GM18526 (cell line): Measurements from ENCODE around the gene ZNF296.

Experiments used
- POLR2A ChIP-seq: IDR thresholded peaks from 3 replicates; pipeline ENCODE4 v1.6.1; 2011; ENCODE audit not compliant: insufficient read length; ENCODE audit errors: extremely low read depth

Gene ZNF296

DNA sequence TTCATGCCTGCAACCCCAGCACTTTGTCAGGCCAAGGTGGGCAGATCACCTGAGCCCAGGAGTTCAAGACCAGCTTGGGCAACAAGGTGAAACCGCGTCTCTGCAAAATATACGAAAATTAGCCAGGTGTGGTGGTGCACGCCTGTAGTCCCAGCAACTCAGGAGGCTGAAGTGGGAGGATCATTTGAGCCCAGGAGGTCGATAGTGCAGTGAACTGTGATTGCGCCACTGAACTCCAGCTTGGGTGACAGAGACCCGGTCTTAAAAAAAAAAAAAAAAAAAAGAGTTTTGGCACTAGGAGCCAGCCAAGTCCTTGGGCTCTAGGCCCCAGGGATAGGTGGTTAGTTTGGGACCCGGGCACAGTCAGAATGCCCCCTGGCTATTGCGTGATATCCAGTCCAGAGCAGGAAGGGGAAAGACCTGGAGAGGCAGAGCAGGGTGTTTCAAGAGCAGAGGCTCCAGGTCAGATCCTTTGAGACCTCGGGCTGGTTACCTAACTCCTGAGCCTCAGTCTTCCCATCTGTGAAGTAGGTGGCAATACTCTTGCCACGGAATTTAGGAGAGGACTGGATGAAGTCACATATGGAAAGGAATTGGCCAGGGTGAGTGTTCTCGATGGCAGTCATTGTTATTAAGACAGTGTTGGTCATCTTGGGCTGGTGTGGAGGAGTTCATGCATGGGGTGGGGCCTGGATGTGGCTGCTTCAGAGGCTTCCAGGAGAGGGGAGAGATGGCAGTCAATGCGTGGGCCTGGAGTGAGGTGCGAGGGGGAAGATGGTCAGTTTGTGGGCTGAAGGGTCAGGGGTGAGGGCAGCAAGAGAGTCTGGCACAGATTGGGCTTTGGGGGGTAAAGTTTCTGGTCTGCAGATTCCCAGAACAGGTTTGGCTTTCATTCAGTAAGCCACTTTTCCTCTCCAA lies 19.5 kb upstream of the ZNF296 start:
- no peak for TF ChIP-seq POLR2A

DNA sequence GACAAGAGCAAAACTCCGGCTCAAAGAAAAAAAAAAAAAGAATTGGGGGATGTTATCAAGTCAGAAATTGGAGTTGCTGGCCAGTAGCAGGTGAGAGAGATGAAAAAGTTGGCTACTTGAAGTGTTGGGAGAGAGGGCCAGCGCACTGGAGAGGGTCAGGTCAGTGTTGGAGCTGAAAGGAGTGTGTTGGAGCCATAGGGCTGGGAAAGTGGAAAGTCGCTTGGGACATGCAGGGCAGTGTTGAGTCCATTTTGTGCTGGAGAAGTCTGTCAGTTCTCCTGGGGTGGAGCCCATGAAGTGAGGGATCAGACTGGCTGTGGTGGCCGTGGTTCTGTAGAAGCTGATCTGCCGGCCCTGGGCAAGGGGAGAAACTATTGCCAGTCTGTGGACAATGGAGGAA lies 18.4 kb upstream of the ZNF296 start:
- no peak for TF ChIP-seq POLR2A

DNA sequence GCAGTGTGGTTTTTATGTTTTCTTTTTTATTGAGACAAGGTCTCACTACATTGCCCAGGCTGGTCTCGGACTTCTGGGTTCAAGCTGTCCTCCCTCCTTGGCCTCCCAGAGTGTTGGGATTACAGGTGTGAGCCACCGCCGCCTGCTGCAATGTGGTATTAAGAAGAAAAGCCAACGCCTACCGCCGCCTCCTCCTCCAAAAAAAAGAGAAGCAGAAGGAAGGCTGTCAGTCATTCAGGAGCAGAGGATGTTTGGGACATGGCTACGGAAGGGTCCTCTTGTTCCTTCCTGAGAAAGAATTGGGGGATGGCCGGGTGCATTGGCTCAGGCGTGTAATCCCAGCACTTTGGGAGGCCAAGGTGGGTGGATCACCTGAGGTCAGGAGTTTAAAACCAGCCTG lies 17.9 kb upstream of the ZNF296 start:
- TF ChIP-seq POLR2A, result no peak

DNA sequence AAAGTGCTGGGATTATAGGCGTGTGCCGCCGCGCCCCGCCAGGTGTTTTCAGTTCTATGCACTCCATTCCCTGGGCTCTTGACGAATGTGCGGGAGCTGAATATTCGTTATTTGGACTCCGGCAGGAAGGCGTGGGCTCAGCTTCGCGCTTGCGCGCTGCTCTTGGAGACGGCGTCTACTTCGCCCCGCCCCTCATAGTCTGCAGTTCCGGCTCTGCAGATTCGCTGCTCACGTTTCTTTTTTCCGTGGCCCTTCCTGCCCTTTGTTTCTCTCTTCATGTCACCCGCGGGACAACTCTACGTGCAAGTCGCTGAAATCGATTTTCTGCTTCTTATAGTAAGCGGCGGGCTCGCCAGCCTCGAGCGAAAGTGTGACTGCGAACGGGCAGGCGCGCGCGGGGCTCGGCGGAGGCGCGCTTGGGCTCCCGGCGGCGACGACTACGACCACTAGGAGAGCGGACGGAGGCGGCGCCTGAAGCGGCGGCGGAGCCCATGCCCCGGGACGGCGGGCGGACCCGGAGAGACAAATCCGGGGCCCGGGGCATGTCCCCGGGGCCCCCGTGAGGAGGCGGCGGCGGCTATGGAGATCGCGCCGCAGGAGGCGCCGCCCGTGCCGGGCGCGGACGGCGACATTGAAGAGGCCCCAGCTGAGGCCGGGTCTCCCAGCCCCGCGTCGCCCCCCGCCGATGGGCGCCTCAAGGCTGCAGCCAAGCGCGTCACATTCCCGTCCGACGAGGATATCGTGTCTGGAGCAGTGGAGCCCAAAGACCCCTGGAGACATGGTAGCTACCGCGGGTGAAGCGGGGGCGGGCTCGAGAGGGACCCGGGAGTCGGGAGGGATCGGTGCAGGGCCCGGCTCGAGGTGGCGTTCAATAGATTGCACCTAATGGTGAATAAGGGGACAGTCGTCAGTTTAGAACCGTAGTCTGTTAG lies 16.7 kb upstream of the ZNF296 start, which contains the start of gene PPP1R37:
Gene PPP1R37 (plus strand): TSS at position 433 of the 932 bp plus-strand sequence. CDS start 147 bp downstream, at position 580.
- TF ChIP-seq POLR2A, result peak; percentile 50

DNA sequence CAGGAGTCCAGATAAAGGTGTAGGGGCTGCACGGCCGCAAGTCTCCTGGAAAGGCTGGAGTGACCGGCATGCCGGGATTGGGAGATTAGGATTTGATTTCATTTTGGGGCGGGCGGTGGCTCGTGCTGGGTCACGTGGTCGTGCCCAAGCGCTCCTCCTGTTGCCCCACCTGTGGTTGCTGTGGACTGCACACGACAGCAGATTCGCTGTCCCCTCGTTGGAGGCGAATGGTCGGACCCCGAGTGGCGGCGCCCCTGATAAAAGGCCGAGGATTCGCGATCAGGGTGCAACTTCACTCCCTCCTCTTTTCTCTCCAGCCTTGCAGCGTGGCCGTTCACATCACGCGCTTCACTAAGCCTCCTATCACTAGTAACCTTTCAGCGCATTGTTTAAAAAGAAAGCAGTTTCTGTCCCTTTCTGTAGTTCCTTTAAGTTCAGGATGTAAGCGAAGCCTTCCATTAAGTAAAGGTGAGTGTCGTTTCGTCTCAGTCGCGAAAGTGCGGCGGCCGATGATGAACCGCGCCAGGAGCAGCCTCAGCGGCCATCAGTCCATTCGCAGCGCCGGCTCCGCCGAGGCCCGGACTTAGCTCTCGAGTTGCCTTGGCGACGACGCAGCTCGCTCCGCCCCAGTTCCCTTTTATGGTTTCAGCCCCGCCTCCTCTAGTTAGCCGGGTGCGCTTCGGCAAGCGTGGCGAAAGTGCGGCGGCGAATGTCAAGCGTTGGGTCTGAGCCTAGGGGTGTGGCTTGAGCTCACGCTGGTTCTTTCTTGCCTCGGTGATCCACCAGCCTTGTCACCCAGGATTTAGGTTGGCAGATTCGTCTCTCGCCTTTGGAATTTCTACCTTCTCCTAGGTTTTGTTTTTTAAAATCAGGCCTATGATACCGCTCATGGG lies 15.0 kb upstream of the ZNF296 start:
- peak; percentile 59 for TF ChIP-seq POLR2A

DNA sequence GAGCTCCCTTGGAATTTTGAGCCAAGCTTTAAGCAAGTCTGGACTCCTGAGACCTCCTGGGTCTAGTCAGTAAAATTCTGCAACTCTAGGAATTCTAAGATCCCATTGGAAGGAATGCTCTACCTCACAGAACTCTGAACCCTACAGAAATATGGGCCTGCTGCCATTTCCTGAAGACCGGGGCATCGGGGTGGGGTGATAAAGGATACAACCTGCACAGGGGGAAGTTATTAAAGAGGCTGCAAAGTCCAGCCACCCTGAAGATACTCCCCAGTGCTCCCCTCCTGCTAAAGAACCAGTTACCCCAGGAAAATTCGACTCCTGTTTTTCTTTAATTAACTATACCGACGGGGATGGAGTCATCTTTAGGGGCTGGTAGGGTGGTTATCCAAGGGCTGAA lies 14.3 kb upstream of the ZNF296 start:
- TF ChIP-seq POLR2A, result no peak

DNA sequence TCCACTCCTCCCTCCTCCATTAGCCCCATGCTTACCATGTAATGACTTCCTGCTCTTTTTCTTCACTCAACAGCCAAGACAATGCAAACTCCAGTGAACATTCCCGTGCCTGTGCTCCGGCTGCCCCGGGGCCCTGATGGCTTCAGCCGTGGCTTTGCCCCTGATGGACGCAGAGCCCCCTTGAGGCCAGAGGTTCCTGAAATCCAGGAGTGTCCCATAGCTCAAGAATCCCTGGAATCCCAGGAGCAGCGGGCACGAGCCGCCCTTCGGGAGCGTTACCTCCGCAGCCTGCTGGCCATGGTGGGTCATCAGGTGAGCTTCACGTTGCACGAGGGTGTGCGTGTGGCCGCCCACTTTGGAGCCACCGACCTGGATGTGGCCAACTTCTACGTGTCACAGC lies 13.8 kb upstream of the ZNF296 start:
- TF ChIP-seq POLR2A, result no peak

DNA sequence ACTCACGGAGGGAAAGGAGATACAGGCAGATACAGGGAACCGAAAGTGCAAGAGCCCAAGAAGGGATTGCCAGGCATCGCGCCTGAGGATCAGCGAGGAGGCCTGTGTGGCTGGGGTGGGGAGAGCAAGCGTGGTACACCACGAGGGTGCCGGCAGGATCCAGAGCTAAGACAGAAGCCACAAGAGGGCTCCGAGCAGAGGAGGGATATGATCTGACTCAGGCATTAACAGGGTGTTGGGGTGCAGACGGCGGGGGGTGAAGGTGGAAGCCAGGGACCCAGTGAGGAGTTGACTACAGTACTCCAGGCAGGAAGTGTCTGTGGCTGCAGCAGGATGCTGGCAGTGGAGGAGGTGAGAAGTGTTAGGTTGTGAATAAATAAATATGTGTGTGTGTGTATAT lies 11.3 kb upstream of the ZNF296 start:
- no peak for TF ChIP-seq POLR2A

DNA sequence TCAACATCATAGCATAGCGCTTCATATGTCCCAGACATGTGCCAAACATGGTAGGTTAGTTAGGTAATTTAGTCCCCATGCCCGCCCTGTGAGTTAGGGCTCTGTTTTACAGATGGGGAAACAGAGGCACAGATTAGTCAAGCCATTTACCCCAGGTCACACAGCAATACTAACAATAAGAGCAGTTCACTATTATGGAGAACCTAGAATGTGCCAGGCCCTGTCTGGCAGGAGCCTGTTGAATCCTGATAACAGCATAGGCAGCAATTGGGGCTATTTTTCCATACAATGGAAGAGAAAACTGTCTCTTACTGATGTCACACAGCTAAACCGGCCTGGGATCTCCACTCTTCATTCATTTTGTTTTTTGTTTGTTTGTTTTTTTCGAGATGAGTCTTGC lies 10.2 kb upstream of the ZNF296 start:
- TF ChIP-seq POLR2A, result no peak

DNA sequence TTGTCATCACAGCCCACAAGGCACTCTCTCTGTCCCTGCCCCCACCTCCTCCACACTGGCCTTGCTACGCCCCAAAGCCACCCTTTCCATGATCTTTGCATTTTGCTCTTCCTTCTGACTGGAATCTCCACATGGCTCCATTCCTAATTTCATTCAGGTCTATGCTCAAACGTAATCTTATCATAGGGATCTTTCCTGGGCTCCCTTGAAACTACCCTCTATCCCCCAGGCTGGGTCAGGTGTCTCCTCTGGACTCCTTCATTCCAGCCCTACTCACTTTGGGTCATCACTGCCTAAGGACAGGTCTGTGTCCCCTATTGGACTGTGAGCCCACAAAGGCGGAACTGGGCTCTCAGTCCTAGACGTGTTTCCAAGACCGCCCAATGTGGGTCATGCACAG lies 5.9 kb upstream of the ZNF296 start:
- no peak for TF ChIP-seq POLR2A

DNA sequence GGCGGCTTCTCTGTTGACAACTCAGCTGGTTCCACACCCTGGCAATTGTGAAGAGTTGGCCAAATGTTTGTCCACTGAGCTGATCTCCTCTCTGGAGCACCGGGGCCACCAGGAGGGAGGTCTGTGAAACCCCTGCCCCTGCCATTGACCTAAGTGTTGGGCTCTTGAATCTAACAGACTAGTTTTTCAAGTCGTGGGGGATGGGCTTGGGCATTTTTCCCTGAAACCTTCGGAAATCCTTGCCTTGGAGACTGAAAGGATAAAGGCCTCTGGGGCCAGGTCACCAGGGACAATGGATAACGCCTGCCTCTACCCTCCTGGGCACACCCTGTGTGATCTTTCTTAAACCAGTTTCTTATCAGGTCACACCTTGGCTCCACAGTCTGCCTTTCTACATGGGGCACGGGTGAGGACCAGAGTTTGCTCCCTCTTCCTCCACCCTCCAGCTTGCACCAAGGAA lies 3.7 kb upstream of the ZNF296 start:
- TF ChIP-seq POLR2A, result no peak

DNA sequence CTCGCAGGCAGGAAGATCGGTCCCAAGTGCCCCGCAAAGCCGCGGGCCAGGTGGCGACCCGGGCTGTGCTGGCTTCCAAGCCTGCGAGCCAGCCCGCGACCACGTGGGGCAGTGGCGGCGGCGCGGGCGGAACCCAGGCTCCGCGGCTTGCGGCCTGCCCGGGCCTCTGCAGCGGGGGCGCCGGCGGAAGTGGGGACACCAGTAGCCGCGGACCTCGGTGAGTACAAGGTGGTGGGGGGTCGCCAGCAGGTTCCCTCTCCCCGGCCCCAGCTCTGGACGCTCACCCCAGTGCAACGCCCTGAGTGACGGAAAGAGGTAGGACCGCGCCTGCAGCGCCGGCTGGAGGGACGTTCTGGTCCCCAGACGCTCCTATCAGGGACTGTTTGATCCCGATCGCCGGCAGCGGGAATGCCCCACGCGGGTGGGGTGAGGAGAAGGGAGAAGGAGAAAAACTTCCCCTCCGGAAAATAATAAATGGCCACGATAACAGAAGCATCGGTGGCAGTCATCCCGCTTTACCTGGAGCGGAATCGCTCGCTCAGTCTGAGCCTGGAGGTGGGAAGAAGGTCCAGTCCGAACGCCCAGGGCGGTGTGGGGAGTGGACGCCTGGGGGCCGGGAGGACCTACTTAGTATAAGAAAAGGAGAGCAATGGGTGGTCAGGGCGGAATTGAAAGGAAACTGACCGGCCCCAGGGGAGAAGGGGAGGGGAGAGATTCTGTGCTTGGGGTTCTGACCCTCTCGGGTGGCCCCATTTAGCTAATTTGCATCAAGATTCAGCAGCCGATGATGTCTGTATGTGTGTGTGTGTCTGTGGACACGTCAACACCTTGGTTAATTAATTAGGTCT lies 3.0 kb upstream of the ZNF296 start, which contains the start of gene GEMIN7:
Gene GEMIN7 (plus strand): TSS at position 198 of the 848 bp plus-strand sequence. CDS start 10,855 bp downstream, outside the sequence.
- TF ChIP-seq POLR2A, result peak; percentile 72

DNA sequence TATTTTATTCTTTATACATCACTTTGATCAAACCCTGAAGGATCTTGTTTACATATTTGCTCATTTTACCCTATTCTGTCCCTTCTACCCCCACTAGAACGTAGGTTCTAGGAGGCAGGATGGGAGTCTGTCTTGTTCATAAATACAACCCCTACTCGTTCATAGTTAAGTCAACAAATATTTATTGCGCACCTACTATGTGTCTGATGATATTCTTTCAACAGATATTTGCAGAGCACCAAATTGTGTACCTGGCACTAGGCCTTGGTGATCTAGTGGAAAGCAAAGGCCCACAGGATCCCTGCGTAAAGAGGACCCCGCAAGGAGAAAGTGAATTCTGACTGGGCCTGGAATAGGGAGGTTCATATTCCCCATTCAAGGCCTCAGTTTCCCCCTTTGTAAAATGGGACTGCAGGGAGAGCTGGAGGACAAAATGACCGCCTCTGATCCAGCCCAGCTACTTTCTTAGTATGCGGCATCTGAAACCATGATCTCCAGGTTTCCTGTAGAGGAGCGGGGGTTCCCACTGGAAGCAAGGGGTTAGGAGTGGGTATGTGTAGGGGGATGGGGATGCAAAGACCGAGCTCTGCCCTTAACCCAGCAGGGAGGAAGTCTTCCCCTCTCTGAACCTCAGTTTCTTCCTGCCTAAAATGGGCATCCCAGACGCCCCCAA lies 2.2 kb upstream of the ZNF296 start:
- no peak for TF ChIP-seq POLR2A
